GM21367 (cell line): ENCODE results near the gene TTLL11.
"Not testable (repeated sequence)": the region's sequence is repeated elsewhere in the genome, so short reads cannot be mapped to it uniquely, and the experiment has no call there.

Source experiments
- ATAC-seq: cut with Tn5 transposase; IDR thresholded peaks from one replicate; pipeline ENCODE4 v1.9.1; 2021; ENCODE audit not compliant: unreplicated experiment

The TTLL11 gene

DNA sequence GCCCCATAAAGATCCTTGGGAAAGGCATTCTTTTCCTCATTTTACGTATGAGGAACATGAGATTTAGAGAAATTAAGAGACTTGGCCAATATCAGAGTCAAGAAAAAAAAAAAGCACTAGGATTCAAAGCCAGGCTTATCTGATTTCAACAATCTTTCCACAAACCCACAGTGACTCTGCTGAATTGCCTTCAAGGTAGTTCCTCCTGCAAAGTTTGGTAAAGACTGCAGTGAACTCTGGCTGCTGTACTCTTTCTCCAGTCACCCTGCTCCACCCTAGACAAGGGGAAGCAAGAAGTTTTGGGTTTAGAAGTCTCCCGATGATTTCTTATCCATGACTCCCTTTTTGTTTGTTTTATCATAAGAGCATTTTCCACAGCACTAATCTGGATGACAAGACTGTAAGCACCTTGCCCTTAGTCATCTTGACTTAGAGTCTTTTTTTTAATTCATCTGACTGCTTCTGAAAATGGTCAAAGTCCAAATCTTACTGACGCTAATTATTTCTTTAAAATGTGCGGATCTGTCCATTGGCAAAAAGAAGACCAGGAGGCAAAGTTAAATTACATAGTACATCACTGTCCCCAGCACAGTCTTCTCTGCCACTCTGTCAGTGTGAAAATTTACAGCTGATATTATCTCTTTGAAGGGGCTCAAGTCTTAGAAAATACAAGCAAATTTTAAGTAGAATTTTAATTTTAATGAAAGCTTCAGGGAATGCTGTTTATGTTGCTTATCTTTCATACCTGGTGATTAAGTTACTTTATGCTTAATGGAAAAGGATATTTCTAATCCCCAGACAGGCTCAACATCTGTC lies 180.1 kb downstream of the TTLL11 start:
- ATAC-seq = no peak

- no peak for ATAC-seq
Observed at GRCh38 chr9:121910491-121911040, 182.5 kb downstream of the TTLL11 start.

- no peak for ATAC-seq
Observed at GRCh38 chr9:121909111-121909510, 184.0 kb downstream of the TTLL11 start.

DNA sequence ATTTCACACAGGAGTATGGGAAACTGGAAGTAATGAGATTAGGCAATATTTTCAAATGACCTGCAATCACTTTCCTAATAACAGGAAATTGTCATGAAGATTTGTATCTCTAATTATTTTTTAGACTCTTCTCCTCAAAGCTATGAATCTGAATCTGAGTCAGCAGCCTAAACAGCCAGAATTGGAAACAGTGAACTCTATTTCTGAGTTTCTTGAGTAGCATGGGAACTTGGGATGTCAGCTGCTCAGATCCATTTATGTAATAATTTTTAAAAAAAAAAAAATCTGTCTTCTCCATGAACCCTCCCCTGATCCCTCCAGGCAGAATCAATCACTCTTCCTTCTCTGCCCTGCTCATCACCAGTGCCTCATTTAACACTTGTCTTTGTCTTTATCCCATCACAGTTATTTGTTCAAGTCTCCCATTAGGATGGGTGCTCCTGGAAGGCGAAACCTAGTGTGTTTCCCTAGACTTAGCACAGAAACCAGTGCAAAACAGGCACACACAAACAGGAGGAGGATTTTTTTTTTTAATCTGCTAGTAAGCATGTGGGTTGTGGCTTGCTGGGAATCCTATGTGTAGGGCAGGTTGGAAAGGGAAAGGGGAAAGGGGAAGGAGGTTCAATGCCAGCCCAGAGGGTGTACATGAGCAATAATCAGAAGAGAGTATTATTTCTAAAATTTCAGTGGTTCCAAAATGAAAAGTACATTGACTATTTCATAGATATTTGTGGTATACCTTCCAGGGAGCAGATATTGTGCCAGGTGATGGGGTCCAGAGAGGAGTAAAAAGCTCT lies 186.8 kb downstream of the TTLL11 start:
- no peak for ATAC-seq

GRCh38 chr9:121902461-121903135 lies 190.5 kb downstream of the TTLL11 start:
- no peak for ATAC-seq

DNA sequence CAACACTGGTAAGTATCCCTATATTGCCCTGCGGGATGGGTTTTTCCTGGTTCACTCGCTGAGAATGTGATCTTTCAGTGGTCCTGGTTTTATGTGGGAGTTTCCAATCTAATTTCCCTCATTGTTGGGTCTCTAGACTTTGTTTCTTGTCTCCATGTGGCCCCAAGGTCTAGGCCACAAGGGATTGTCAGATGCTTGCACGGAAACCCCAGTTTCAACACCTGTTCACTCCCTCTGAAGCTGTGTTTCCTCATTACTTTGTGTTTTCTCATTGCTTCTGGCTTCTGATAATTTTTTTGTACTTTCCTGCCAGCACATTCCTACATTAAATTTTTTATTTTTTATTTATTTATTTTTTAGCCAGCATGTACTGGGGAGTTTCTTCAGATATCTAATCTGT lies 191.5 kb downstream of the TTLL11 start:
- ATAC-seq = no peak

DNA sequence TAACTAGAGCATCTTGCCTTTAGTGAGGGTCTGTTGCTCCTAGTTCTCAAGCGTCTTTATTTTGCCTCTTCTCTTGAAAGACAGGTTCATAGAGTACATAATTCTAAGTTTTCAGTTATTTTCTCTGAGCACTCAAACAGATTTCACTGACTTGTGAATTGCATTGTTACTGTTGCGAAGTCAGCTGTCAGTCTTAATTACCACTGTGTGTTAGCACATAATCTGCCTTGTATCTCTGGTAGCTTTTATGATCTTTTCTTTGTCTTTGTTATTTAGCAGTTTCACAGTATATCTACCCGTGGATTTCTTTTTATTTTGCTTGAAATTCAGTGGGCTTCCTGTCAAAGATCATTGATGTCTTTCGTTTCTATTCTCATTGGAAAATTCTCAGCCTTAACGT lies 192.9 kb downstream of the TTLL11 start:
- ATAC-seq = no peak

DNA sequence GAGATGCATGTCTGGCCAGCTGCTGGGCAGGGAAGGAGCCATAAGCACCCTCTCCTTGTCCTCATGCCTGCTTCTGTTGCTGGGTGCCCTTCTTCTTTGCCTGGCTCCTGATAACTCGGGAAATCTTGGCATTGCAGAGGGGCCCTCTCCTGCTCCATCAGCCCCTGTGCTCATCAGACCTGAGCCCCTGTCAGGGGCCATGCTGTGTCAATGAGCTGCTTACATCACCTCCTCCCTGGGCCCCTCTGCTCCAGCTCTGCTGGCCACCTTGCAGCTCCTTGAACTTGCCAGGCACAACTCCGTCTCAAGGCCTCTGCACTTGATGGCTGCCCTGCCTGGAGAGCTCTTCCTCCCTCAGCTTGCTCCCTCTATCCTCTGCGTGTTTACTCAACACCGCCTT lies 194.3 kb downstream of the TTLL11 start:
- ATAC-seq = no peak

- ATAC-seq = no peak
Observed at GRCh38 chr9:121897140-121897539, 196.0 kb downstream of the TTLL11 start.

DNA sequence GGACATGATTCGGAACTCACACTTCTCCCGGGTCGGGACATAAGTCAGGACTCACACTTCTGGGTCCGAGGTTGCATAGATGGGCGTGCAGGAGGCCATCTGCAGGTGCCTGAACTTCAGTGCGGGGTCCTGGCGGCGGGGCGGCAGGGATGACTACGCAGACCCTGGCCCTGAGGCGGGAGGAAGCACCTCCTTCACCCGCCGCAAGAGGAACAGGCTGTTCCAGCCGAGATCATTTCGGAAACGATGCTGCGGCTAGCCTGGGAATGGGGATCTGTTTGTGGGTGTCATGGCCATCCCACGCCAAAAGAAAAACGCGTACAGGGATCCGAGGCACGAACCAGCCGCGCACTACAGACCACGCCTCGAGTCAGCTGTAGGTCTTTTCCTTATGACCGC lies 196.6 kb downstream of the TTLL11 start:
- ATAC-seq = no peak

- ATAC-seq = no peak
Observed at GRCh38 chr9:121895818-121896544, 197.1 kb downstream of the TTLL11 start.

- ATAC-seq = no peak
Observed at GRCh38 chr9:121895358-121895757, 197.8 kb downstream of the TTLL11 start.

DNA sequence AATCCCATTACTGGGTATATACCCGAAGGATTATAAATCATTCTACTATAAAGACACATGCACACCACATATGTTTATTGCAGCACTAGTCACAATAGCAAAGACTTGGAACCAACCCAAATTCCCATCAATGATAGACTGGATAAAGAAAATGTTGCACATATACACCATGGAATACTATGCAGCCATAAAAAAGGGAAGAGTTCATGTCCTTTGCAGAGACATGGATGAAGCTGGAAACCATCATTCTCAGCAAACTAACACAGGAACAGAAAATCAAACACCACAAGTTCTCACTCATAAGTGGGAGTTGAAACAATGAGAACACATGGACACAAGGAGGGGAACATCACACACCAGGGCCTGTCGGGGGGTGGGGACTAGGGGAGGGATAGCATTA lies 198.7 kb downstream of the TTLL11 start:
- ATAC-seq = not testable (repeated sequence)

DNA sequence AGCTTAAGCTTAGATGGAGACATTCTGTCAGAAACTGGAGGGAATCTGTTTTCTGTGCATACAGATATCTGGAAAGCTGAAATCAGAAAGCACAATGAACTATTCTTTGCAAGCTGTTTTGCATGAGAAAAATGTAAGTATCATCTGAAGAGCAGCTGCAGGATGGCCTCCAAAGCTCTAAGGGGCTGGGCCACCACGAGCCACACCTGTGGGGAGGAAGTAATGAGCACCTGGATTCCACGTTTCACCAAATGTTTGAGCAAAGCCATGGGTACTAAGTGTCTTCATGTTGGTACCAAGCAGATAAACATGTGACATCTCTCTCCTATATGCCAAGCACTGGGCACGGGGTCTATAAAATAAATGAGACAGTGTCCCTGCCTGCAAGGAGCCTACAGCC lies 199.3 kb downstream of the TTLL11 start:
- ATAC-seq = no peak

- no peak for ATAC-seq
Observed at GRCh38 chr9:121892706-121893105, 200.4 kb downstream of the TTLL11 start.

GRCh38 chr9:121890746-121891145 lies 202.4 kb downstream of the TTLL11 start:
- no peak for ATAC-seq

- ATAC-seq = no peak
Observed at GRCh38 chr9:121889990-121890563, 203.0 kb downstream of the TTLL11 start.

- ATAC-seq = no peak
Observed at GRCh38 chr9:121888438-121888775, 204.7 kb downstream of the TTLL11 start.

GRCh38 chr9:121887553-121888437 lies 205.3 kb downstream of the TTLL11 start:
- ATAC-seq = no peak
